ENCODE results near the gene ESD.

The ESD gene

GRCh38 chr13:46796515-46797474 lies at the start of gene ESD:
ESD (minus strand) TSS chr13:46797161; CDS start chr13:46791413, 5,748 bp downstream.
- ATAC-seq (ENCODE audit: insufficient read depth, low read depth) (peak; percentile 93), DNase-seq (peak; percentile 96)
- Histone ChIP-seq H2AFZ (ENCODE audit: low read depth, low read length) (peak within 1 kb of the TSS; percentile 100), H3K4me1 (ENCODE audit: insufficient read depth, low read length) (peaks cover 53% of the 10 kb centered on the region), H3K4me3 (ENCODE audit: low read depth in 1 of 2, low read length in 2 of 2) (peak within 1 kb of the TSS; percentile 82 to 97), H4K20me1 (ENCODE audit: insufficient read depth, low read length) (no peaks in the 10 kb centered on the region), H3K36me3 (ENCODE audit: insufficient read depth, low read length) (peaks cover 10% of the 10 kb centered on the region), H3K9ac (ENCODE audit: low read depth, low read length) (peak within 1 kb of the TSS; percentile 96), H3K79me2 (ENCODE audit: insufficient read depth, low read length) (peaks cover 52% of the 10 kb centered on the region), H3K27ac (ENCODE audit: low read length) (peak within 1 kb of the TSS; percentile 98), H3K4me2 (ENCODE audit: insufficient read depth, low read length) (peak within 1 kb of the TSS; percentile 93), H3K9me3 (ENCODE audit: insufficient read depth, low read length, severe bottlenecking) (no peaks in the 10 kb centered on the region), H3K27me3 (ENCODE audit: insufficient read depth, low read length, poor library complexity) (no peaks in the 10 kb centered on the region)
- TF ChIP-seq CTCF (IDR thresholded peaks at IDR 0.05; ENCODE audit: borderline replicate concordance, extremely low read depth, low read length, poor library complexity, severe bottlenecking) (peak; percentile 6), EZH2 (IDR thresholded peaks at IDR 0.05; ENCODE audit: borderline replicate concordance, low read depth, low read length, severe bottlenecking) (no peak)

GRCh38 chr13:46846726-46847125 lies 49.8 kb upstream of the ESD start:
- no peak overlapping the region for H3K9ac ChIP-seq (ENCODE audit: low read depth, low read length)
- no peak overlapping the region for H3K4me3 ChIP-seq (ENCODE audit: low read depth in 1 of 2, low read length in 2 of 2)
- H3K79me2 ChIP-seq (ENCODE audit: insufficient read depth, low read length) = no peaks in the 10 kb centered on the region
- H3K27me3 ChIP-seq (ENCODE audit: insufficient read depth, low read length, poor library complexity) = peaks cover 24% of the 10 kb centered on the region
- DNase-seq = no peak
- no peak overlapping the region for H3K4me2 ChIP-seq (ENCODE audit: insufficient read depth, low read length)
- H3K36me3 ChIP-seq (ENCODE audit: insufficient read depth, low read length) = no peaks in the 10 kb centered on the region
- no peak overlapping the region for H2AFZ ChIP-seq (ENCODE audit: low read depth, low read length)
- no peak for ATAC-seq (ENCODE audit: insufficient read depth, low read depth)
- no peaks in the 10 kb centered on the region for H3K9me3 ChIP-seq (ENCODE audit: insufficient read depth, low read length, severe bottlenecking)
- no peaks in the 10 kb centered on the region for H3K4me1 ChIP-seq (ENCODE audit: insufficient read depth, low read length)
- no peak overlapping the region for H3K27ac ChIP-seq (ENCODE audit: low read length)
- TF ChIP-seq CTCF (IDR thresholded peaks at IDR 0.05; ENCODE audit: borderline replicate concordance, extremely low read depth, low read length, poor library complexity, severe bottlenecking) (no peak), EZH2 (IDR thresholded peaks at IDR 0.05; ENCODE audit: borderline replicate concordance, low read depth, low read length, severe bottlenecking) (no peak)
- no peaks in the 10 kb centered on the region for H4K20me1 ChIP-seq (ENCODE audit: insufficient read depth, low read length)

GRCh38 chr13:46845146-46845545 lies 48.2 kb upstream of the ESD start:
- ATAC-seq (ENCODE audit: insufficient read depth, low read depth) (no peak), DNase-seq (no peak)
- Histone ChIP-seq H3K4me2 (ENCODE audit: insufficient read depth, low read length) (no peak overlapping the region), H3K9me3 (ENCODE audit: insufficient read depth, low read length, severe bottlenecking) (no peaks in the 10 kb centered on the region), H4K20me1 (ENCODE audit: insufficient read depth, low read length) (no peaks in the 10 kb centered on the region), H2AFZ (ENCODE audit: low read depth, low read length) (no peak overlapping the region), H3K36me3 (ENCODE audit: insufficient read depth, low read length) (no peaks in the 10 kb centered on the region), H3K9ac (ENCODE audit: low read depth, low read length) (no peak overlapping the region), H3K4me1 (ENCODE audit: insufficient read depth, low read length) (no peaks in the 10 kb centered on the region), H3K4me3 (ENCODE audit: low read depth in 1 of 2, low read length in 2 of 2) (no peak overlapping the region), H3K27ac (ENCODE audit: low read length) (no peak overlapping the region), H3K79me2 (ENCODE audit: insufficient read depth, low read length) (no peaks in the 10 kb centered on the region), H3K27me3 (ENCODE audit: insufficient read depth, low read length, poor library complexity) (peaks cover 24% of the 10 kb centered on the region)
- TF ChIP-seq CTCF (IDR thresholded peaks at IDR 0.05; ENCODE audit: borderline replicate concordance, extremely low read depth, low read length, poor library complexity, severe bottlenecking) = no peak
- TF ChIP-seq EZH2 (IDR thresholded peaks at IDR 0.05; ENCODE audit: borderline replicate concordance, low read depth, low read length, severe bottlenecking) = no peak
